ENCODE measurements around the gene TLR1.
A peak's percentile ranks its signal among the peaks of the same experiment; 100 is the strongest.
"Not testable (repeated sequence)": the region's sequence is repeated elsewhere in the genome, so short reads cannot be mapped to it uniquely, and the experiment has no call there.

Gene TLR1

DNA sequence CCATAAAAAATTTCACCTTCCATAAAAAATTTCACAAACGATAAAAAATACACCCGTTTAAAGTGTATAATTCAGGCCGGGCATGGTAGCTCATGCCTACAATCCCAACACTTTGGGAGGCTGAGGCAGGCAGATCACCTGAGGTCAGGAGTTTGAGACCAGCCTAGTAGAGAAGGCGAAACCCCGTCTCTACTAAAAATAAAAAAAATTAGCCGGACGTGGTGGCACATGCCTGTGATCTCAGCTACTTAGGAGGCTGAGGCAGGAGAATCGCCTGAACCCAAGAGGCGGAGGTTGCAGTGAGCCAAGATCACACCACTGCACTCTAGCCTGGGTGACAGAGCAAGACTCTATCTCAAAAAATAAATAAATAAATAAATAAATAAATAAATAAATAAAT lies 1.7 kb upstream of the TLR1 start:
- DNase-seq: not testable (repeated sequence)

DNA sequence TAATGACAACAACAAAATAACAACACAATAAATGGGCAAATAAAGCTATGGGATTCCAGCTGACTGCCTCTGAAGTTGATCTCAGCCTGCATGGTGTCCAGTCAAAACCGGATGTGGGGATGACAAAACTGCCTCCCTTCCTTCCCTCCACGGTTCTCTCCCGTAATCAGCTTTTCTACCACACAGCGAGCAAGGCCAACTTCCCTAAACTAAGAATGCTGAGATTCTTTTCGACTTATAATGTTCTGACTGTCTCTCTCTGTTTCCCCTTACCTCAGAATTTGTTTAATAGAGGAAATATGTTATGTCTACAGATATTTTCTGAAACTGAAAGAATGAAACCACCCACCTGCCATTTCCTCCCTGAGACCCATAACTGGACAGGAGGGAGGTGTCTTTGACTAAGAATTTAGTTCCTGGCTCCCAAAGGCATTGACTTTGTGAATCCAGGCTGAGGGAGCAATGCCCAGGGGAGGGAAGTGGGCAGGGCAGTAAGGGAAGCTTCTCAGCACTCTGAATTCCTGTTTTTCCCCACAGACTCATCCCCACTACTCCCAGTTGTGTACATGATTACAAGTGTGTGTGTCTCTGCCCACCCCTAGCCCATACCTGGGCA lies 1.0 kb upstream of the TLR1 start:
- DNase-seq: peak in 10 of 56 donors; percentile 1 to 55 (median 9)

- DNase-seq: peak in 1 of 56 donors; percentile 17
Measured at GRCh38 chr4:38803833-38804653, 548 bp downstream of the TLR1 start.

GRCh38 chr4:38802561-38803355 lies 1.8 kb downstream of the TLR1 start:
- DNase-seq: no peak

- no peak for DNase-seq
Measured at GRCh38 chr4:38800961-38801450, 3.6 kb downstream of the TLR1 start.

- no peak for DNase-seq
Measured at GRCh38 chr4:38800366-38800765, 4.2 kb downstream of the TLR1 start.

GRCh38 chr4:38795087-38795486 lies 9.5 kb downstream of the TLR1 start:
- no peak for DNase-seq

DNA sequence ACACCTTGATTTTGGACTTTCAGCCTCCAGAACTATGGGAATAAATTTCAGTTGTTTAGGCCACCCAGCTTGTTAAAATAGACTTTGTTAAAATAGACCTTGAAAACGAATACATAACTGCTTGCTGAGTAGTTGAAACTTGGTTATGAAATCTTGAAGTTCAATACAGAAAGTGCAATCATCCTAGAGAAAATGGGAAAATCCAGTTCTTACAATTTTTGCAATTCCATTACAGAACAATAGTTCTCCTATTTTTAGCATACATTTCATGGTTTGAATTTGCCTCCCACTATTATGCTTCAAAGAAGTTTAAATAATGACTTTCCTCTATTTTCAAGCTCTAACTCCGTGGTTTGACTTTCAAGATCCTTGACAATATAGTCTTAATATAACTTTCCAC lies 10.5 kb downstream of the TLR1 start:
- DNase-seq: no peak

DNA sequence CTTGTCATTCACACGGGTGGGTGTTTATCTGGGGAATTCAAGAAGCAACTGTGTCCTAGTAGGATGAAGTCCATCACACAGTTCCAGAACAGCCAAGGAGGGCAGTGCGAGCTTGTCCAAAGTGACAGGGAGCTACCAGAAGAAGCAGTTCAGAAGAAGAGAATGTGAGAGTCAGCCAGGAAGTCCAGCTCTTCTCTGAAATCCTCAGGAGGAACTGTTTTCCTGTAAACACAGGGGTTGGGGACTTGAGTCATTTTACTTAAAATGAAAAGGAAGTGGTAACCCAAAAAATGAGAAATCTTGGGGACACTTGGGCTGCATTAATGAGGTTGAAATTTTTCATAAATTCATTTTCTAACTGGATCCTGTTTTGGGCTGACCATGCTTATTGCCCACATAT lies 13.6 kb downstream of the TLR1 start:
- no peak for DNase-seq

- no peak for DNase-seq
Measured at GRCh38 chr4:38788317-38788716, 16.3 kb downstream of the TLR1 start.

GRCh38 chr4:38787693-38788092 lies 16.9 kb downstream of the TLR1 start:
- DNase-seq: no peak

DNA sequence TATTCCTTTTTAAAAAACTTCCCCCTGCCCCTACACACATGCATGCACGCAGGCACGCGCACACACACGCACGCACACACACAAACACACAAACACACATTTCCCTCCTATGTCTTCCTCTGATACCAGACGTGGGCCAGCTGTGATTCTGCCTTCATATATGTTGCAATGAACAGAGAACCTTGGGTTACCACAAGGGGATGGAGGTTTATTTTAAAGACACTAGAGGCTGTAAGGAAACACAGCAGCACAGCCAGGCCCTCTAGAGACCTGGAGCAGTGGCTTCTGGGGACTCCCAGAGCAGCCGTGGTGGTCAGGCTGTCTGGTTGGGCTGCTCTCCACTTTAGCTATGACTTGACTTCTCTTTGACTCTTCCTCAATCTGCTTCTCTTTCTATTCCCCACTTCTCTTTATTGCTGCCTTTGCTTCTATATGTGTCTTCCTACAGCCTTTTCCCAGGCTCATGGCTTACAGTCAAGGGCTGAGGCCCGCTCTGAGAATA lies 18.6 kb downstream of the TLR1 start:
- peak in 13 of 56 donors; percentile 5 to 40 (median 21) for DNase-seq

DNA sequence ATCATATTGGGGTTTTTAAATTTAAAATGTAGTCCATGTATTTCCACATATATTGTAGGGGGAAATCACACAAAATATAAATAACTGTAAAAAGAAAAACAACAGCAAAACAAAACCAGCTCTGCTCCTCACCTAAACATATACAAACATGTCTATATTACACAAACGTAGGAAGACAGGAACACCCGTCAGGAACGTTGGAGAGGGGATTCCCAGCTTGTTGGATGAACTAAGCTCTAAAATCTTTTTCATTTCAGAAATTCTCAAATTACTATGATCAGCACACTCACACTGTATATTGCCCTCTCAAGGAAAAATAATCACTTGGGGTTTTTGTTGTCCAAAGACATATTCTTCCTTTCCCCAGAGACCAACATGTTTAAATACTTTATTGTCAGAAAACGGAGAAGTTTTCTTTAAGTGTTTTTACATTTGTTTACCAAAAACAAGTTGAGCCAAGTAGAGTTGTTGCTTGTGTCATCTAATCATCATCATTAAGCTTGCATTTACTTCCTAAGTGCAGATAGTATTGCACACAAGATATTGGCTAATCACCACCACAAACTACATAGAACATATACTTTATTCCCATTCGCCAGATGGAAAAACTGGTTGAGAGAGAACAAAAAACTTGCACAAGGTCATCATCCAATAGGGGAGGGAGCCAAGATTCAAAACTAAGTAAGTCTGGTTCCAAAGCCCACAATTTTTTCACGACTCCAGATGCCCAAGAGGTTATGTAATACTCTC lies 19.4 kb downstream of the TLR1 start:
- DNase-seq: no peak

- DNase-seq: no peak
Measured at GRCh38 chr4:38784141-38784540, 20.4 kb downstream of the TLR1 start.

DNA sequence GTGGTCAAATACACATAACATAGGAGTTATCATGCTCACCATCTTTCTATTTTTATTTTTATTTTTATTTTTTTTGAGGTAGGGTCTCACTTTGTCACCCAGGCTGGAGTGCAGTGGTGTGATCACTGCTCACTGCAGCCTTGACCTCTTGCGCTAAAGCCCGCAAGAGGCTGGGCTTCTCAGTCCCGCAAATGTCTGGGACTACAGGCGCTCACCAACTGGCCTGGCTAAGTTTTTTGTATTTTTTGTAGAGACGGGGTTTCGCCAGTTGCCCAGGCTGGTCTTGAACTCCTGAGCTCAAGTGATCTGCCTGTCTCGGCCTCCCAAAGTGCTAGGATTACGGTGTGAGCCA lies 21.5 kb downstream of the TLR1 start:
- DNase-seq: no peak

- peak in 17 of 56 donors; percentile 6 to 68 (median 18) for DNase-seq
Measured at GRCh38 chr4:38782452-38783108, 22.0 kb downstream of the TLR1 start, which contains the start of gene TLR10. Gene TLR10 (minus strand): TSS chr4:38782990. CDS start chr4:38775590, 7,400 bp downstream.

- DNase-seq: no peak
Measured at GRCh38 chr4:38781854-38782261, 22.7 kb downstream of the TLR1 start.

DNA sequence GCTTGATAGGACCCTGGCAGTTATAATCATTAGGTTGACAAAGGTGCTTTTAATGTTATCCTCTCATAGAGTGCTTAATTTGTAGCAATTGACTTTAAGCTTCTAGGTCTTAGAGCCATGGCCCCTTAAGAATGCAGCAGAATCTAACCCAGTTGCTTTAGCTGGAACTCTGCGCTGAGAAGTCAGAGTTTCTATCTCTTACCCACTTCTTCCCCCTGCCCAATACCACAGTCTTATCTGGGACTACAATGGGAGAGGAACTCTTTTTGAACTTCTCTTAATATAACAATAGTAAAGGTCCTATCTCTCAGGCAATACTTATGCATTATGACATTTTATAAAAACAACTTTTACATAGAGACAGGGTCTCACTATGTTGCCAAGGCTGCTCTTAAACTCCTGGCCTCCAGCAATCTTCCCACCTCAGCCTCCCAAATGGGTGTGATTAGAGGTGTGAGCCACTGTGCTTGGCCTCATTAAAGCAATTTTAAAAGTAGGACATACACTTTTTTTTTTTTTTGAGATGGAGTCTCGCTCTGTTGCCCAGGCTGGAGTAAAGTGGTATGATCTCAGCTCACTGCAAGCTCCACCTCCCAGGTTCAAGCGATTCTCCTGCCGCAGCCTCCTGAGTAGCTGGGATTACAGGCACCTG lies 23.6 kb downstream of the TLR1 start:
- no peak for DNase-seq

DNA sequence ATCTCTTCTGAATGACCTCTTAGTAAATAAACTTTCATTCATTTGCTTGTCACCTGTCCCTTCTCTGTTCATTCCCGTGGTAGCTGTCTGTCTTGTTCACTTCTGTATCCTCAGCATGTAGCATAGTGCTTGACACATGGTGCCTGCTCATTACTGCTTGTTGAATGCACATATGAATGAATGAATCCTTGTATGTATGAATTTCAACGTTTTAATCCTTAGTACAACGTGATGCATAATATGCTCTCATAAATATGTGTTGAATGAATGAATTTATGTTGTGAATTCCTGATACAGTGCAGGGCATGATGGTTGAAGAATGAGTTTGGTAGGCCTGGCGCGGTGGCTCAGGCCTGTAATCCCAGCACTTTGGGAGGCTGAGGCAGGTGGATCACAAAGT lies 24.8 kb downstream of the TLR1 start:
- no peak for DNase-seq

DNA sequence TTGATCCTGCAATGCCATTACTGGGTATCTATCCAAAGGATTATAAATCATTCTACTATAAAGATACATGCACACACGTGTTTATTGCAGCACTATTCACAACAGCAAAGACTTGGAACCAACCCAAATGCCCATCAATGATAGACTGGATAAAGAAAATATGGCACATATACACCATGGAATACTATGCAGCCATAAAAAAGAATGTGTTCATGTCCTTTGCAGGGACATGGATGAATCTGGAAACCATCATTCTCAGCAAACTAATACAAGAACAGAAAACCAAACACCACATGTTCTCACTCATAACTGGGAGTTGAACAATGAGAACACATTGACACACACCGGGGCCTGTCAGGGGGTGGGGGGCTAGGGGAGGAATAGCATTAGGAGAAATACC lies 26.7 kb downstream of the TLR1 start:
- not testable (repeated sequence) for DNase-seq
